Measurements from ENCODE around the gene LZIC. TPM values are rescaled to one million over a fixed set of nuclear protein-coding genes. Genes with fewer than 3 reads are reported as not detected.

The LZIC gene
- total RNA-seq, 1 experiment from 2014 or later: 24.2 TPM

DNA sequence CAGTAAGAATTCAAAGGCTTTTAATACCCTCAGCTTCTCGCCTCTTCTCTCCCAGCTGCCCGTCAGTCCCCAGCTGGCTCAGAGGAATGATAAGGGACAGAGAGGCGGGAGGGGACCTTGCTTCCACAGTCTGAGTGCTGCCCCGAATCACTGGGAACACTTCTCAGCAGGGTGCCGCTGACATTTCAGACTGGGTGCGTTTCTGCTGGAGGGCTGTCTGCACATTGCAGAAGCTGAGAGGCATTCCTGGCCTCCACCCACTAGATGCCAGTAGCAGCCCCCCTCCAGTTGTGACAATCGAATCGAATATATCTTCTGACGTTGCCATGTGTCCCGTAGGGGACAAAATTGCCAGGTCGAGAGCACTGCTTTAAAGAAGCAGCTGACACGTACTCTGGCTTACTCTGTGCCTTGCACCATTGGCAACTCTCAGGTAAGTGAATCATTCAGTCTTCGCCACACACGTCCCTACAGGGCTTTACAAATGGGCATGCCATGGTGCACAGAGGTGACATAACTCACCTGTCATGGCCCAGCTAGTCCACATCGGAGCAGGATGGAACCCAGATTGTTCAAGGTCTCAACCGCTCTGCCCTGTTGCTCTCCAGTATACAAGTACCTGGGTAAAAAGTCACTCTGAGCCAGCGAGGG, 57.0 kb downstream of the LZIC start:
- no peak for DNase-seq (ENCODE audit: low read depth)

DNA sequence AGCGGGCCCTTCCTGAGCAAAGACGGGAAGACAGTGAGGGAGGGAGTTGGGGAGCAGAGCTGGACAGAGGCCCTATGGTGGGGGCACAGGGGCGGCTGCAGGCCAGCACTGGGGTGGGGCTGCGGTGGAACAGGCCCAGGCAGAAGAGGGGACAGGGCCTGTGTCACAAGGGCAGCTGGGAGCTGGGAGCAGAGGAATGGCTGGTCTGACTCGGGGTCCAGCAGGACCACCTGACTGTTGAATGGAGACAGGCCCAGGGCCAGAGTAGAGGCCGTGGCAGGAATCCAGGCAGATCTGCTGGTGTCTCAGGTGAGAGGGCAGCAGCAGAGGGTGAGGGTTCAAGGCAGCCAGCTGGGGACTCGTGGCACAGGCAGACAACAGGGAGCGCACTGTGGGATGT, 58.4 kb downstream of the LZIC start:
- no peak for DNase-seq (ENCODE audit: low read depth)

DNA sequence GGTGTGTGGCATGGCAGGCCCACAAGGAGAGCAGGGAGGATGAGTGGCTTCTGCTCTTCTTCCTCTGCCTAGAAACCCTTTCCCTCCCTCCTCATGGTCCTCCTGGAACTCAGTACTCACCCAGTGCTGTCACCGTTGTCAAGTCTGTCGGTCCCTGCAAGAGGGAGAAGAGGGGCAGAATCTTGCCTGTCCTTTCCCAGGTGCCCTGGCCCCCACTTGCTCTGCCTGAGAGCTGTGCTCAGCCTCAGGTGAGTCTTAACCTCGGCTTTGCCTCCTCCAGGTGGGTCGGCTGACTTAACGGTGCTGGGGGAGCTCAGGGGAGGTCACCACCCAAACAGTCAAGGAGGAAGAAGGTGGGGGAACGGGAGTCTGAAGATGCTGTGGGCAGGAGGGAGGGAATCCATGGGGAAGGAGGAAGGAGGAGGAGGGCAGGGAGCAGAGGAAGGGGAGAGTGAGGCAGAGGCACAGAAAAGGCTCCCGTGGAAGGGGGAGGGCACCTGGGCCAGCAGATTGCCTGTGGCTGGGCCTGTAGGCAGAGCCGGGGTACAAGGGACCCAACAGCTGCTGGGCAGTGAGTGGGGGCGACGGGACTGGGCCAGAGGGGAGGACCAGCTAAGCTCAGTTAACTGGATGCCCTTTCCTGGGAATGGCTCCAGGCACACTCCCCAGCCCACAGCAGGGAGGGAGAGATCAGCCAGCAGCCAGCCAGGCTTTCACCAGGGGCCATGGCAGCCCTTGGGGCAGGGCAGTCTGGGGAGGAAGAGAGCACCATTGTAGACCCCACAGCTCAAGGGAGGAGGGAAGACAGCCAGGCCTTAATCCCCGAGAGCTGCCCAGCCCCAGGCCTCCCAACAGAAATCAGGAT, 59.4 kb downstream of the LZIC start:
- no peak for DNase-seq (ENCODE audit: low read depth)

DNA sequence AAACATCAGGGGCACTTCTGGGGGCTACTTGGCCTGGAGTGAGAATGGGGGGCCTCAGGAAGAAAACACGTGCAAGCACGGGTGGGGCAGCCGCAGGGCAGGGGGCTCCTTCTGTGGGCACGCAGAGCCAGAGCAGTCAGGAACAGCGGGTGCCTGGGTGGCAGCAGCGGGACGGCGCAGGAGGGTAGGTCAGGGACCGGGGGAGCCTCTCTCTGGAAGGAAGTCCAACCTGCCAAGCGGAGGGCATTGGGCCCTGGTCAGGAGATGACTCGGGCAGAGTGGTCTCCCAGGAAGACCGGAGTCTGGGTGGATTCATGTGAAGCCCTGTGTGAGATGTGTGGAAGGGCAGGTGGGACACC, 60.3 kb downstream of the LZIC start:
- DNase-seq (ENCODE audit: low read depth): no peak

DNA sequence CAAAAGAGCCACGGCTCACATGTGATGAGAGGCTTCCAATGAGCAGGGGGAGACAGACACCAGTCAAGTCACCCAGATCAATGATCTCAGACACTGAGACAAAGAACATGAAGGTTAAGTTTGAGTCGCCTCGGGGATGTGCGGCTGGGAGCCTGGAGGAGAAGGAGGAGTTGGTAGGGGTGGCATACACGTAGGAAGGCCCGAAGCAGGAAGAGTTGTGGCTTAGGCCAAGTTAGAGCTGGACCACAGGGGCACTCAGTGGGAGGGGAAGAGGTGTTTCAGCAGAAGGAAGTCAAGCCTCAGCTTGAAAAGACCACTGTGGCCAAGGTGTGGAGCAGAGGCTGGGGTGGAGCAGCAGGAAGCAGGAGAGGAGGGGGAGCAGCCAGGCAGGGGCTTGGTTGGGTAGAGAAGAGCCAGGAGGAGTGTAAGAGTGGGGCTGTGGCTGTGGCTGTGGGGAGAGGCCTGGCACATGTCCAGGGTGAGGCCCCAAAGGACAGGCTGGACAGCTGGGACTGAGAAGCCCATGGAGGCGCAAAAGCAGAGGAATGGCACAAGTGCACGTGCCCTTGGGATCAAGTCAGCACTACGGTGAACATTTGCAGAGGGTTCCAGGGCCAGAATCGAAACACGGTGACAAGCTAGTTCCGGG, 60.8 kb downstream of the LZIC start:
- peak; percentile 12 for DNase-seq (ENCODE audit: low read depth)

DNA sequence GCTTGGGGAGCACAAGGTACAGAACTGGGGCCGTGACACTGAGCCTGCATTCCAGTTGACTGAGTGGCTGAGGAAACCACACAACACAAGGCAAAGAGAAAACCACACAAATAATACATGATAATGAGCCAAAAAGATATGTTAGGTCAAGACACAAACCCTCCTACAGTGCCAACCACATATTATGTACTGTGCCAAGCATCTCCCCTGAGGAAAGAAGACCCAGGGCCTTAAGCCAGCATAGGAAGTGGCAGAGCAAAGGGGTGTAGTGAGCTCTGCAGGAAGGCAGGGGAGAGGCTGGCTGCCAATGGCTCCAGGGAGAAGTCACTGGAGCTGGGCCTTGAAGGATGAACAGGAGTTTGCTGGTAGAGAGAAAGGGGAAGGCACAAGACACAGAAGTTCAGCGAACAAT, 61.3 kb downstream of the LZIC start:
- peak; percentile 97 for DNase-seq (ENCODE audit: low read depth)

Small RNA genes lying within 50 kb of the gene (small RNA-seq; reads per million reads assigned to genes)
- gene MIR5697: not detected

Other genes starting within 250 kb of the LZIC start
- gene CLSTN1, start 119.4 kb downstream of the LZIC start, total RNA-seq (2014; rRNA removed; shearing (Covaris generic)): 68.9 and 72.2 TPM in 2 replicates
- 32.2 and 33.3 TPM in 2 replicates for gene CTNNBIP1, start 33.1 kb downstream of the LZIC start, total RNA-seq (2014; rRNA removed; shearing (Covaris generic))
- 5.2 and 7.1 TPM in 2 replicates for gene NMNAT1, start 84 bp upstream of the LZIC start, total RNA-seq (2014; rRNA removed; shearing (Covaris generic))
- gene RBP7, start 53.8 kb upstream of the LZIC start, total RNA-seq (2014; rRNA removed; shearing (Covaris generic)): not detected in 2 replicates
- 19.3 and 20.8 TPM in 2 replicates for gene UBE4B, start 89.6 kb upstream of the LZIC start, total RNA-seq (2014; rRNA removed; shearing (Covaris generic))